Ovary (tissue), 3 donors: ENCODE results near the gene RGS16.

Experiments
- CTCF ChIP-seq, 3 donors: fragments of 450-650 bp in 2 of 3; fragments of 200-600 bp in 1 of 3; IDR thresholded peaks; one replicate each; pipeline versions ENCODE4 v1.5.1 to v1.8.0; 2016 to 2022; ENCODE audit warnings: antibody characterized with exemption in 3 of 3, mild to moderate bottlenecking in 1 of 3
- POLR2A ChIP-seq: fragments of 450-650 bp; IDR thresholded peaks from one replicate; pipeline ENCODE4 v1.6.1; 2017; ENCODE audit warnings: antibody characterized with exemption, mild to moderate bottlenecking, moderate library complexity
- donor health status: DM: no; HTN: no; CAD: no.

GRCh38 chr1:182637769-182638168, 33.6 kb upstream of the RGS16 start:
- TF ChIP-seq POLR2A (no peak), CTCF (IDR thresholded peaks at IDR 0.05) (no peak)
